ENCODE results near the gene COX19.
"Not testable (repeated sequence)": the region's sequence is repeated elsewhere in the genome, so short reads cannot be mapped to it uniquely, and the experiment has no call there.

Gene COX19

DNA sequence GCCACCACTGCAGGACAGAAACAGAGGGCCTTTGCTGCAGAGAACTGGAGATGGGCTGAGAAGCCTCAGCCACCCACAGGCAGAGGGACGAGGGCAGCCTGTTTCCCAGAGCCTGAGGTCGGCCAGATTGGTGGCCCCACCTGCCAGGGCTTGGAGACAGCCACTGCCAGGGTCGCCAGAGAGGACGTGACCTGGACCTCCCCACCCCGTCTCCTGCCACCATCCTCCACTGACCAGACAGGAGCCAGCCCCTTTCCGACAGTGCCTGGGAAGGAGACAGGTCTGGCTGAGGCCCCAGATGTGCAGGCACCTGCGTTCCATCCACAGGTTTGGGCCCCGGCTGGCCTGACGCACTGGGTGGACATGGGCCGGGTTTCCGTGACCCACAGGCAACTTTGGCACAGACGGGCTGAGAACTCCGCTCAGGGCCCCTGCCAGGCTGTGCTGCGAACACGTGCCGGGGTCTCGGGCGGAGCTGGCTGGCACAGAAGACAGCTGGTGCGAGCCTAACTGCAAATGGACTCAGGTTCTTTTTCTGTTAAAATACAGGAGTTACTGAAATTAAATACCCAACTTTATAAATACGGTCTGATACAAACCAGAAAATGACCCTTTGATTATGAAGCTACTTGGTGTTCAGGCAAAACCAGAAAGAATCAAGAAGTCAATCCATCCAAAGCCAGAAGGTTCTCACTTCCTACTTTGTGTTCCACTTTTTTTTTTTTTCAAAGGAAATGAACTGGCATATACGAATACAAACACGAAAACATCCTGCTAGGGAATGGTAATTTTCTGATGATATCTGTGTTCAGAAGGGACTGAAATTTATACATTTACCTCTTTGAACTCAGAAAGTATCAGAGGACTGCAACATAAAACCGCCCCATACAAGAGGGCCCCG lies 6.9 kb downstream of the COX19 start:
- FAIRE-seq (no peak), DNase-seq (ENCODE audit: insufficient read length, low spot score) (no peak)
- TF ChIP-seq POLR2A (IDR thresholded peaks at IDR 0.05; ENCODE audit: low read depth, low read length), result no peak

DNA sequence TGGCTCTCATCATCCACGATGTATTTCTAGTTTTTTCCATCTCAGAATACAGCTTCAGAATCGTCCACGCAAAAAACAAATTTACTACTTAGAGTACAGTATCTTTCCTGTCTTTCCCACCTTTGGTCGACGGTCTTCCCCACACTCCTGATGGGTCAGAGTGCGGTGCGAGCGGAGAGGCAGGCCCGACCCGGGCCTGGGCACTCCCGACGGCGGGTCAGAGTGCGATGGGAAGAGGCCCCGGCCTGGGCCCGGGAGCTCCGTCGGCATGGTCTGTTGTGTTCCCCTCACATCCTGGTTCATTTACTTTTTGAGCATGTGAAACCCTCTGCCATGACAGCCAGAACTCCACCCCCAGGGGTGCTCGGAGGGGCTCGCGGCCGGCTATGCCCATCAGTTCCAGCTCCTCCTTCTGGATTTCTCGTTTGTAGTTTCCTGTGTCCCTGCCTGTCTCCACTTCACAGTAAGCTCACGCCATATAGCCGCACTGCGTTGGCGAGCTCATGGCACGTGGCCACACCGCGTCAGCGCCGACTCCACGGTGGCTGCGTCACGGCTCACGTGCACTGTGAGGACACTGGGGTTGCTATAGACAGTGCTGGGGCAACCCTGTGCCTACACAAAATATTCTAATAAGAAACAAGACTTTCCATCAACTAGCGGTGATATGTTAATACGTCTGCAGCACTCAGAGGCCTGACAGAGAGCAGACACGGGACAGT lies 7.8 kb downstream of the COX19 start:
- DNase-seq (ENCODE audit: insufficient read length, low spot score) (no peak), FAIRE-seq (no peak)
- no peak for TF ChIP-seq POLR2A (IDR thresholded peaks at IDR 0.05; ENCODE audit: low read depth, low read length)

- DNase-seq (ENCODE audit: insufficient read length, low spot score), result no peak
- TF ChIP-seq POLR2A (IDR thresholded peaks at IDR 0.05; ENCODE audit: low read depth, low read length), result no peak
- no peak for FAIRE-seq
These were observed 8.9 kb downstream of the COX19 start for GRCh38 chr7:966291-967069.

DNA sequence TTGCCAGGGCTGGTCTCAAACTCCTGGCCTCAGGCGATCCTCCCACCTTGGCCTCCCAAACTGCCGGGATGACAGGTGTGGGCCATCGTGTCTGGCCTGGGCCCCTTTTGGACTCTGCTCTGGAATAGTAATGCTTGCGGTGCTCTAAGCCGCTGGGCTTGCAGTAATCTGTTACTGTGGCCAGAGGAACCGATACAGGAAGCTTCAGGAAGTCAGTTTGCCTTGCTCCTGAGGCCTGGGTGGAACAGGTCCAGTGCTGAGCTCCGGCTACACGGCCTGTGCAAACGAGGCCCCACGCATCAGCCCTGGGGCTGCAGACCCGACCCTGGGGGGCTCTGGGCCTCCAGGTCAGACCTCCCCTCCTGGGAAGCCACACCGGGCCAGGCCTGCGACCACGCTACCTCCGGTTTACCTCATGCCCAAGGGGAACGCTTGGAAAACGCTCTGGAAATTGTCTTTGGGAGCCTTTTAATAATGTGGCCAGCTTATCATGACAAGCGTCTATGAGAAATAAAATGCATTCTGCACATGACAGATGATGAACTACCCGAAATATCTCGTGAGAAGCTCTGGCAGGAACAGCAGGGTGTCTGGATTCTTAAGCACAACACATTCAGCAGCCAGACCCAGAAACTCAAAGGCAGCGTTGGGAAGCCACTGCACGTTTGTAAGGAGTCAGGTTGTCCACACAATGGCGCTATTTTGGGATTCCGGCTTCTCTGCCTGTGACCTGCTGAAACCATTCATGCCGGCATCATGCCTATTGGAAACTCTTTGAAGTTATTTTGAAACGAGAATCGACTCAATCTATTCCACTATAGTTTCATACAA lies 10.7 kb downstream of the COX19 start:
- no peak for TF ChIP-seq POLR2A (IDR thresholded peaks at IDR 0.05; ENCODE audit: low read depth, low read length)
- DNase-seq (ENCODE audit: insufficient read length, low spot score), result peak; percentile 77
- no peak for FAIRE-seq

- no peak for TF ChIP-seq POLR2A (IDR thresholded peaks at IDR 0.05; ENCODE audit: low read depth, low read length)
- FAIRE-seq (no peak), DNase-seq (ENCODE audit: insufficient read length, low spot score) (no peak)
These were observed 11.9 kb downstream of the COX19 start for GRCh38 chr7:963236-964078.

GRCh38 chr7:962401-963081 lies 12.8 kb downstream of the COX19 start:
- no peak for TF ChIP-seq POLR2A (IDR thresholded peaks at IDR 0.05; ENCODE audit: low read depth, low read length)
- DNase-seq (ENCODE audit: insufficient read length, low spot score) (no peak), FAIRE-seq (no peak)

DNA sequence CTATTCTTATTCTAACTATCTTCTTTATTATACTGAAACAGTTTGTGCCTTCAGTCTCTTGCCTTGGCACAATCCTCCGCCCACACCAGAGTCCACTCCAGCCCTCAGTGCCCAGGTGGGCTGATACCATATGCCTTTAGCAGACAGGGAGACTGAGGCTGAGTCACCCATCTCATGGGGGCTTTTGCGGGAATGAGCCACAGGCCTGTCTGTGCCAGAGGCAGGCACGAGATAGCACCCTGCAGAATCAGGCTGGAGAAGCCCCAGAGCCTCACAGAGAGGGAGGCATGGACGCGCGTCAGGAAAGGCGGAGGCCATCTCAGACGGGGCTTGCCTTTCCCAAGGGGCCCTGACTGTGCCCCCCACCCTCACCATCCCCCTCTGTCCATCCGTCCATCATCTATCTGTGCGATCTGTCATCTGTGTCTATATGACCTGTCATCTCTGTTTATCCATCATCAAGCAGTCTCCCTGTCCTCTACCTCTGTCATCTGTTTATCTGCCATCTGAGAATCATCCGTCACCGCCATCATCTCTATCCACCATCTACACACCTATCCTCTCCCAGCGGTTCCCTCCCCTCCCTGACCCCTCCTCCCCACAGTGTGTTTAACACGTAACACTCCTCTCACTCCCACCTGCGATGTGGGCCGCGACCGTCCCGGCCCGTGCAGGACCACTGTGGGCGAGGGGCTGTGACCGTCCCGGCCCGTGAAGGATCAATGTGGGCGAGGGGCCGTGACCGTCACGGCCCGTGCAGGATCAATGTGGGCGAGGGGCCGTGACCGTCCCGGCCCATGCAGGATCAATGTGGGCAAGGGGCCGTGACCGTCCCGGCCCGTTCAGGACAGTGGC lies 13.6 kb downstream of the COX19 start:
- FAIRE-seq (no peak), DNase-seq (ENCODE audit: insufficient read length, low spot score) (no peak)
- TF ChIP-seq POLR2A (IDR thresholded peaks at IDR 0.05; ENCODE audit: low read depth, low read length), result no peak

GRCh38 chr7:960972-961371 lies 14.4 kb downstream of the COX19 start:
- DNase-seq (ENCODE audit: insufficient read length, low spot score); FAIRE-seq: not testable (repeated sequence)

DNA sequence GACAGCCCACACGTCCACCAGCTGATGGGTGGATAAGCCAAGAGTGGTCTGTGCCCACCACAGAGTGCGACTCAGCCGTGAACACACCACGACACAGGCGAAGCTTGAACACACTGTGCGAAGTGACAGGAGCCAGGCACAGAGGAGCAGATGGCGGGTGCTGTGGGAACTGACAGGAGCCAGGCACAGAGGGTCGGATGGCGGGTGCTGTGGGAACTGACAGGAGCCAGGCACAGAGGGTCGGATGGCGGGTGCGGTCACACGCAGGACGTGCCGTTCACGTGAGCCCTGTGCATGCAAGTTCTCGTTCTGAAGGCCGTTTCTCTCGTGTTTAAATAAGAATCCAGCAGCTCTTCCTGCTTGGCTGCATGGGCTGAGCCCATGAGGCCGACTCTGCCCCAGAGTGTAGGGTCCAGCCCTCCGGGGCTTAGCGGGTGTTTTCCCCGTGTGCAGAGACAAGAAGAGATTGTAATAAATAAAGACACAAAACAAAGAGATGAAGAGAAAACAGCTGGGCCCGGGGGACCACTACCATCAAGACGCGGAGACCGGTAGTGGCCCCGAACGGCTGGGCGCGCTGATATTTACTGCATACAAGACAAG lies 15.0 kb downstream of the COX19 start:
- DNase-seq (ENCODE audit: insufficient read length, low spot score), result no peak
- FAIRE-seq, result no peak
- no peak for TF ChIP-seq POLR2A (IDR thresholded peaks at IDR 0.05; ENCODE audit: low read depth, low read length)

GRCh38 chr7:959740-960139 lies 15.6 kb downstream of the COX19 start:
- DNase-seq (ENCODE audit: insufficient read length, low spot score); FAIRE-seq: not testable (repeated sequence)

DNA sequence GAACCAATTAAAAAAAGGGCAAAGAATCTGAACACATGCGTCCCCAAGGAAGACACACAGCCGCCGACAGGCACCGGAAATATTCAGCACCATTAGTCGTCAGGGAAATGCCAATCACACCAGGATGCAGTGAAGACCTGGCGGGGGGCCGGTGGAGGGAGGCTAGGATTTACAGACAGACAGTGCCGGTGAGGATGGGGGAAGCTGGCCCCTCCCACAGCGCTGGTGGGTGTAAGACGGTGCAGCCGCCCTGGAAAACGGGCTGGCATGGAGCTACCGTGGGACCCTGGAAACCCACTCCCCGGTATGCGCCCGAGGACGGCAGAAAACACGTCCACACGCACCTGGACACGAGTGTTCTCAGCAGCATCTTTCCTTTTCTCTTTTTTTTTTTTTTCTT lies 16.1 kb downstream of the COX19 start:
- no peak for FAIRE-seq
- TF ChIP-seq POLR2A (IDR thresholded peaks at IDR 0.05; ENCODE audit: low read depth, low read length), result no peak
- no peak for DNase-seq (ENCODE audit: insufficient read length, low spot score)

All from H54 (cell line).